D721Med (cell line): ENCODE measurements around the gene FAM13A.

Experiments used
- DNase-seq: peaks from one replicate; pipeline ENCODE4 v3.0.0; 2011; ENCODE audit warnings: low spot score; ENCODE audit not compliant: insufficient read length
- FAIRE-seq: peaks from 2 replicates; lab custom pipeline; 2011; peaks lifted over from hg19 to GRCh38; lab: Jason Lieb, UNC
- CTCF ChIP-seq: IDR thresholded peaks from 2 replicates; pipeline ENCODE4 v1.5.1; 2012; ENCODE audit warnings: mild to moderate bottlenecking, control low read depth; ENCODE audit not compliant: insufficient read depth; ENCODE audit errors: missing control alignments

Gene FAM13A

GRCh38 chr4:88736264-88736663 is 320.7 kb downstream of the FAM13A start:
- FAIRE-seq: no peak
- TF ChIP-seq CTCF: no peak
- DNase-seq: no peak

DNA sequence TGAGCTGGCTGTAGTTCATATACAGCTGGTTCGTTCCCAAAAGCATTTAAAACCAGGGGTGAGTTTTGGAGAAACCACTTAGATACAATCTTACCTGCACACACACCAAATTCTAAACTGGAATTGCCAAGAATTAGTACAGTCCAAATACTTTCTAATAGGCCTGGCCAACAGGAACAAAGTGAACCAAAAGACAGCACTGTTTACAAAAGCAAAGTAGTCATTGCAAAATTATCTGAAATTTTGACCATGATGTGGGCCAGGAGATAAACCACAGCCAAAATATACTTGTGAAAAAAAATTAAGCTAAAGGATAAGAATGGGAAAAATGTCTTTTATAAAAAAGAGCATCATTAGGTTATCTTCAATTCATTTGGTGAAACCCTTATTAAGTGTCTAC is 321.4 kb downstream of the FAM13A start:
- FAIRE-seq (no peak), DNase-seq (no peak)
- TF ChIP-seq CTCF: no peak

DNA sequence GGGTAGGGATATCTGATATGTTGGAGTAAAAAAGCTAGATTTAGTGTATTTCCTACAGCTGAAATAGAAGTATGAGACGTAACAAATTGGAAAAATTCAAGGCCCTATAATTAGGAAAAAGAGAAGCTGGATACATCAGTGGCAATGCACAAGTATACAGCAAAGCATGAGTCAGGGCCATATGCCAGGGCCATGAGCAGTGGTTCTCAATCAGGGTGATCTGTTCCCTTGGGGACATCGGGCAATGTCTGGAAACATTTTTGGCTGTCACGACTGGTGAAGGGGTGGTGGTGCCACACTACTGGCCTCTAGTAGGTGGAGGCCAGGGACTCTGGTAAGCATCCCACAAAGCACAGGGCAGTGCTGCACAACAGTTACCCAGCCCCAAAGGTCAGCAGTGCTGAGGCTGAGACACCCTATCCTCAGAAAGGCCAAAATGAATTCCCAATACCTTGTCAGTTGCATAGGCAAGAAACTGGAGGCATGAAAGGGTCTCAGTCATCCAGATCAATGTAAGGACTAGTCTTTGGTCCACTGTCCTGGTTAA is 322.5 kb downstream of the FAM13A start:
- TF ChIP-seq CTCF: no peak
- DNase-seq (no peak), FAIRE-seq (no peak)

DNA sequence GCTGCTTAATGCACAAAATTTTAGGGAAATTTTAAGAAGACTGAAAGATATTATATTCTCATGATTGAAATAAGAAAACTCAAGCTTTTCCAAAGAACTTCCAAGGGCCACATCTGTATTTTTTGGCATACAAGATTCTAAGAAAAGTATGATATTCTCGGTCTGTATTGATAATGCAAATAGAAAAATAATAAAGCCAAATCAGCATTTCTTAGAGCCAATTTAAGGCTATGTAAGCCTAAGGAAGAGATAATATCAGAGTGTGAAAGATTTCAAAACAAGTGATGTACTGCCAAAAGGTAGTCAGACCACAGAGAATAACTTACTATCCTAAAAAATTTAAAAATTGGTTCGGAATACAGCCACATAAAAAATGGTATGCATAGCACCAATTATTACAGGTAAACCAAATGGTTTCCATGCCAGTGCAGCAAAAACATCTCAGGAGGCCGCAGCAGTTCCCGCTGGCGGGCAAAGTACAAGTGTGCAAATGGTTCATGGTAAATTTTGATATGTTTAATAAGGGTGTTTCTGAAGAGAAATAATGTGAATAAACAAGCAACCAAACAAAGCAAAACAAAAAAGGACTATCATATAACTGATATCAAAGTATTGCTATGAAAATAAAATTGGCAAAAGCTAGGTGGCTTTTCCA is 324.1 kb downstream of the FAM13A start:
- no peak for TF ChIP-seq CTCF
- DNase-seq (no peak), FAIRE-seq (no peak)

GRCh38 chr4:88731381-88731780 is 325.6 kb downstream of the FAM13A start:
- DNase-seq (no peak), FAIRE-seq (no peak)
- no peak for TF ChIP-seq CTCF

GRCh38 chr4:88730811-88731210 is 326.2 kb downstream of the FAM13A start:
- no peak for TF ChIP-seq CTCF
- DNase-seq: no peak
- no peak for FAIRE-seq

DNA sequence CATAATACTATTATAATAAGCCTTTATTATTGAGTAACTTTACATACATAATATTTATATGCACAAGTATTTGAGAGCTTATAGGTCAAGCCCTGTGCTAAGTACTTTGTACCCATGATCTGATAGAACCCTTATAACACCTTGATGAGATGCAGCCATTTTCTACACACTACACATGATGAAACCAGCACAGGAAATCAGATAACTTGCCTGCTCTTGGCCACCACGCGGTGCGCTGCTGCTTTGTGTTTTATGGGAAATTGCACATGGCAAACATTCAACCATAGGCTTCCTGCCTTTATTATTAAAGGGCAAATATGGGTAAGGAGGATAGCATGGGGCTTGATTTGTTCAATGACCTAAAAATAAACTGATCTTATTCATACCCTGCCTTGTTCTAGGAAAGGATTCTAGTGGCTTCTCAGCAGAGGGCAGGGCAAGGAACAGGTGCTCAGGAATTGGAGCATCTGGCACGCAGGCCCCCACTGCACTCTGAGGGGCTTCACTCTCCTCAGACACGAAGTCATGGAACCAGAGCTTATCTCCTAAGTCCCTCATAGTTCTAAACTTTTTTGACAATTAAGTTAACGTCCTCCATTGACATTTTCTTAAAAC is 327.7 kb downstream of the FAM13A start:
- DNase-seq (no peak), FAIRE-seq (peak; percentile 6)
- TF ChIP-seq CTCF: no peak
